GM18508 (cell line): Measurements from ENCODE around the gene LENG8.

Experiments used
- ATAC-seq: cut with Tn5 transposase; IDR thresholded peaks from one replicate; pipeline ENCODE4 v1.9.1; 2021; ENCODE audit warnings: moderate number of reproducible peaks; ENCODE audit not compliant: insufficient read depth, unreplicated experiment

The LENG8 gene

DNA sequence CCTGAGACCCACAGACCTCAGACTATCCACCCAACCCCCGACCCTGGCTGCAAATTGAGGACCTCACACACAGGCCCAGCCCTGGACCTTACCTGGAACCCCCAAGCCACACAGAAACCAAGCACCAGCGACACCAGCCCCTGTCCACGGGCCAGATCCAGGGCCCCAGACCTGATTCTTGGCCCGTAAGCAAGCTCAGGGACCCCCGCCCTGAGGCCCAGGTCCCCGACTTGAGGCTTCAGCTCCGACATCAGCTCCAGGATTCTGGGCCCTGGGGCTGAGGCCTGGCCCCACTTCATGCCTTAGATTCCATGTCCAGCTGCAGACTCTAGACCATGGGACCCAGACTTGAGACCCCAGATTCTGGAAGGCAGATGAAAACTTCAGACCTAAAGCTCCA is 27.5 kb upstream of the LENG8 start:
- ATAC-seq, result no peak

DNA sequence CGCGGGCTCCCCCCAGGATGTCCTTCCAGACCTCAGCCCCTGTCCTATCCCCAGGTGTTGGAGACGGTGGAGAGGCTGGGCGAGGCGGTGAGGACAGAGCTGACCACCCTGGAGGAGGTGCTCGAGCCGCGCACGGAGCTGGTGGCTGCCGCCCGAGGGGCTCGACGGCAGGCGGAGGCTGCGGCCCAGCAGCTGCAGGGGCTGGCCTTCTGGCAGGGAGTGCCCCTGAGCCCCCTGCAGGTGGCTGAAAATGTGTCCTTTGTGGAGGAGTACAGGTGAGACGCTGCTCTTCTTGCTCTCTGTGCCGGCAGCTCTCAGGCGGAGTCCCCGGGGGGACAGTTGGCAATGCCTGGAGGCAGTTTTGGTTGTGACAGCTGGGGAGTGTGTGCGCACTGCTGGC is 26.9 kb upstream of the LENG8 start:
- ATAC-seq, result no peak

DNA sequence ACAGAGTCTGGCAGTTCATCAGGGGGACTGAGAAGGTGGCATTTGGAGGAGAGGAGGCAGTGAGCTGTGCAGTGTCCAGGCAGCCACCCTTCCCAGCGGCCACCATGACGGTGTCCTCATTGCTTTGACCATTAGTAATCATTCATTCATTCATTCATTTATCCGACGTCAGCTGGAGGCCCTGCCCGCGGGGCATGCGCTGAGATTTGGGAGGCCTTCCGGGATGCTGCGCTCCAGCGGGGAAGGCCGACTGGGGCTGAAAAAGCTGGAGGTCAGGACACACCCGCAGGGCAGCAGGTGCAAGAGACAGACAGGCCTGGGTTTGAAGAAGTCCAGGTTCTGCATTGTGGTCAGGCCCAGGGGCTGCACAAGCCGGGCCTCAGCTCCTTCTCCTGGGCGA is 24.8 kb upstream of the LENG8 start:
- ATAC-seq, result no peak

DNA sequence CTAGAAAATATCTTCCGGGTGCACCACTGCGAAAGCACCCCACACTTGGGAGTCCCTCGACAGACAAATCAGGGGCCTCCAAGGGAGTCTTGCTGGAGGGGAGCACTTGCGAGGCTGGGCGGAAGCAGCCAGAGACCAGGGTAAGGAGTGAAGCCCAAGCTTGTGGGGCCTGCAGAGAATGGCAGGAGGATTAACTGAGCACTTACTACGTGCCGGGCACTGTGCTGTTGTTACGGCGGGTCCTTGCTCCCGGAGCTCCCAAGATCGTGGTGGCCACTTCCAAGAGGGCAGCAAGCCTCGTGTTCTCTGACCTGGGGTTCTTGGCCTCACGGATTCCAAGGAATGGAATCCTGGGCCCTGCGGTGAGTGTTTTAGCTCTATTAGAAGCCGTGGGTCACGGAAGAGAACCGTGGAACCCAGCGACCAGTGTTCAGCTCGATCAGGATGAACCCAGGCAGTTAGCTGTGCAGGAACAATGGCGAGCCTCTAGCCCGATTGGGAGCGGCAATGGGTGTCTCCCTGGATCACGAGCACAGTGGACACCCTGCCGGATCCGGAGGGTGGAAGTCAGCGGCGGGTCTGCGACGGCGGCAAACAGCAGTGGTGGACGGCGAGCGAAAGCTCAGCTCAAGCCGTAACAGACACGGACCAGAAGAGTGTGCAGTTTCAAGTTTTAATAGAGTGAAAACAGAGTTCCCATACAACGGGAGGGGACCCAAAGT is 24.2 kb upstream of the LENG8 start:
- no peak for ATAC-seq

DNA sequence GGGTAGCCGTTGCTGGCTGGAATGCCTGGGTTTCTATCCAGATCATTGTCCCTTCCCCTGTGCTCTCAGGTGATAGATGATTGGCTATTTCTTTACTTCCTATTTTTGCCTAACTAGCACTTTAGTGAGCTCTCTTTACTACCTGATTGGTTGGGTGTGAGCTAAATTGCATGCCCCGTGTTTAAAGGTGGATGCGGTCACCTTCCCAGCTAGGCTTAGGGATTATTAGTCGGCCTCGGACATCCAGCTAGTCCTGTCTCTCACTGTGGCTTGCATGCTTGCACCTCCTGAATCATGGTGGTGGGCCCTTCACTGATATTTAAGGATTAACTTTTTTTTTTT is 23.6 kb upstream of the LENG8 start:
- no peak for ATAC-seq

DNA sequence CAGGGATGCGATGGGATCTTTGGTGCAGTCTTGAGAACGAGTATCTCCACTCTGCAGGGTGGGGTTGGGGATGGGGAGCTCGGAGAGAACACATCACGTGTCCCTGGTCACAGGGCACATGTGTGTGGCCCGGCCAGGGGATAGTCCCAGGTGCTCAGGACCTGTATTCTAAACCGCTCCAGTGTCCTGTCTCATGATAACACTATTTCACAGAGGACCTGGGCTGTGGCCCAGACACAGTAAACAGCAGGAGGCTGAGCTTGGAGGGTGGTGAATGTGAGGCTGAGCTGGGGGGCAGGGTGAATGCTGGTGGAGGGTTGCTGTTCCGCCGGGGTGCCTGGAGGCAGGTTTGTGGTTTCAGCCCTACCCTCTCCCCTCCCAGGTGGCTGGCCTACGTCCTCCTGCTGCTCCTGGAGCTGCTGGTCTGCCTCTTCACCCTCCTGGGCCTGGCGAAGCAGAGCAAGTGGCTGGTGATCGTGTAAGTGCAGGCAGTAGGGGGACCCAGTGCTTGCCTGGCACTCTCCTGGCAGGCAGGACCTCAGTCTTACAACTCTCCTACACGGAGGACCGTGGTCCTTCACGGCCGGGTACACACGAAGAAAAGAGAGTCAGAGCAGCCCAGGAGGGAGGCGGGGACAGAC is 22.6 kb upstream of the LENG8 start:
- ATAC-seq, result no peak

DNA sequence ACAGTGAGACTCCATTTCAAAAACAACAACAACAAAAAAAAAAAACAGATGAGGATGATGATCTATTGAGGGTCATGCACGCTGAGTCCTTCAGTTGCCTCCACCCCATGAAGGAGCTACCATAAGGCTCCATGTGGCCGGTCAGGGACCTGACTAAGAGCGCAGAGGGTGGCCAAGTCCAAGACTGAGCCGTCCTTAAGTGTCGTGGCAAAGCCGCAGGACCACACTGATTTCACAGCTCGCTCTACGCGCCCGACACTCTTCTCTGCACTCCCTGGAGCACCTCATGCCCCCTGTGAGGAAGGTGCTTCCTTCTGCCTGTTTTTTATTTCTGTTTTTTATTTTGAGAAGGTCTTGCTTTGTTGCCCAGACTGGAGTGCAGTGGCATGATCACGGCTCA is 21.4 kb upstream of the LENG8 start:
- no peak for ATAC-seq

DNA sequence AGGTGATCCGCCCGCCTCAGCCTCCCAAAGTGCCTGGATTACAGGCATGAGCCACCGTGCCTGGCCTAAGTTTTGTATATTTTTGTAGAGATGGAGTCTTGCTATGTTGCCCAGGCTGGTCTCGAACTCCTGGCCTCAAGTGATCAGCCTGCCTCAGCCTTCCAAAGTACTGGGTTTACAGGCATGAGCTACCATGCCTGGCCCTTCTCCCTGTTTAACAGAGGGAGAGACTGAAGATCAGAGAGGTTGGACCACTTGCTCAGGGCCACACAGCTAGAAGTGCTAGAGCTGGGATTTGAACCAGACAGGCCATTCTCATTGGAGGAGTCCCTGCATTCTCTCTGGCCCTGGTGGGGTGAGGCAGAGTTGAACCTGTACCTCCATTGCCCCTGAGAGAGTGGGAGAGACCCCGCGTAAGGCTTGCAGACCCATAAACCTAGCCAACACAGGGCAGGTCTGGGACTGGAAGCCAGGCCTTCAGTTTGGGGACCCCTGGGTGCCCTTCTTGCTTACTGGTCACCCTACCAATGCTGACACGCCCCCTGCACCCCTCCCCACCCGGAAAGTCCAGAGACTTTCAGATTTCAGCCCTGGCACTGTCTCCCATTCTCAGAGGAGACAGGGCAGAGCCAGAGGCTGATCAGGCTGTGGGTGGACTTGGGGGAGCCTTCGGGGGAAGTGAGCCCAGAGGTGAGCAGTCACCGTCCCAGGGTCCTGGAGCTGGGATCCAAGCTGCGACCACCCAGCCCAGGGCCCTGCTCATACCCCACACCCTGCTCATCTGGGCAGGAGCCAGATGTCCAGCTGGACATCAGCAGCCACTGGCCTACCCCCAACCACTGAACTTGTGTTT is 20.4 kb upstream of the LENG8 start:
- no peak for ATAC-seq

DNA sequence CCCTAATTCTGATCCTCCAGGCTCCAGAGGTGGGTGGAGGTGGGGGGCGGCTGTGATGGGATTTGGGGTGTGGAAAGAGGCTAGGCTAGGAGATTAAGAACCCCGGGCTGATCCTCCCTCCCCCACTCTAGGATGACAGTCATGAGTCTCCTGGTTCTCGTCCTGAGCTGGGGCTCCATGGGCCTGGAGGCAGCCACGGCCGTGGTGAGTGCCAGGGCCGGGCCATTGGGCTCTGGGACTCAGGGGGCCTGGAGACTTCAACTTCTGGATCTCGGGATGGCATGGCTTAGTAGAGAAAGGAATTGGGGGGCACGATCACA is 19.9 kb upstream of the LENG8 start:
- ATAC-seq, result no peak

DNA sequence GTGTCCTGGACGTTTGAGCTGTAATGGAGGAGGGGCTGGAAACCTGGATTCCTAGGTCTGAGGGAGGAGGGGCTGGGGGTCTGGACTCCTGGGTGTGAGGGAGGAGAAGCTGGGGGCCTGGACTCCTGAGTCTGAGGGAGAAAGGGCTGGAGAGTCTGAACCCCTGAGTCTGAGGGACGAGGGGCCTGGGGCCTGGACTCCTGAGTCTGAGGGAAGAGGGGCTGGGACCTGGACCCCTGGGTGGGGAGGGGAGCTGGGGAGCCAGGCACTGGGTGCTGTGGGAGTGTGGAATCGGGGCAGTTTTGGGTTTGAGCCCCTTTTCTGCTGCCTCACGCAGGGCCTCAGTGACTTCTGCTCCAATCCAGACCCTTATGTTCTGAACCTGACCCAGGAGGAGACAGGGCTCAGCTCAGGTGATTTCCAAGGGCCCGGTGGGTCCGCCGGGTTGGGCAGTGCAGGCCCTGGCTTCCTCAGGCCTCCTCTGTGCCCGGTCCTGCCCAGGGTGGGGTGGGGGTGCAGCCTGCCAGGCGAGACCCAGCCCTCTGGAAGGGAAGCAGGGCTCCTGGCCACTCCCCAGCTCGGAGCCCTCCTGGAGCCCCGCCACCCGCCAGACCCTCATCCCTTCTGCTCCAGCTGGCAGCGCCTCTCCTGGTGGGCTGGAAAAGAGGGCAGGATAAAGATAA is 19.3 kb upstream of the LENG8 start:
- no peak for ATAC-seq

DNA sequence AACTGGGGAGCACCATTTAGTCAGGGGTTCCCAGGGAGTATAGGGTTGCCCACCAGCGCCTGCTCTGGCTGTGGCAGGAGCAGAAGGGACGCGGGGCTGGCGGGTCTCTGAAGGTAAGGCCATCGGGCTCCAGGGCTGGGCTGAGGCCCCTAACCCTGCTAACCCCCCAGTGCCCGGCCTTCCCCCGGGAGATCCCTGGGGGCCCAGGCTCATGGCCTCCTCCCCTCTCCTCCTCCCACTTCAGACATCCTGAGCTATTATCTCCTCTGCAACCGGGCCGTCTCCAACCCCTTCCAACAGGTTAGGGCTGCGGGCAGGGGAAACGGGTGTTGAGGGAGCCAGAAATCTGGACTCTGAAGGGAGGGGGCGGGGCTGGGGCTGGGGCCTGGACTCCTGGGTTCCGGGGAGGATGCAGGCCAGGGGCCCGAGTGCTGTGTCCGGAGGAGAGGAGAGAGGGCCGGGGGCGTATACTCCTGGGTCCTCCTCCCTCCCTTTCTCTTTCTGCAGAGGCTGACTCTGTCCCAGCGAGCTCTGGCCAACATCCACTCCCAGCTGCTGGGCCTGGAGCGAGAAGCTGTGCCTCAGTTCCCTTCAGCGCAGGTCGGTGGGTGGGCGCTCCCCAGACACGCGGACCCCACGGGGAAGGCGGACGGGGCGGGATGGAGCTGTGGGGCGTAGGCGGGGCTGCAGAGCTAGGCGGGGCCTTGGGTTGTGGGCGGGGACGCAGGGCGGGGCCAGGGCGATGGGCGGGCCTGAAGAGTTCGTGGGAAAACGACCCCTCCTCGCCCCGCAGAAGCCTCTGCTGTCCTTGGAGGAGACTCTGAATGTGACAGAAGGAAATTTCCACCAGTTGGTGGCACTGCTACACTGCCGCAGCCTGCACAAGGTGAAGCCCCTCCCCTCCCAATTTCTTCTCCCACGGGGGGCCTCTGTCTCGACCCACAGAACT is 18.4 kb upstream of the LENG8 start:
- ATAC-seq, result no peak

DNA sequence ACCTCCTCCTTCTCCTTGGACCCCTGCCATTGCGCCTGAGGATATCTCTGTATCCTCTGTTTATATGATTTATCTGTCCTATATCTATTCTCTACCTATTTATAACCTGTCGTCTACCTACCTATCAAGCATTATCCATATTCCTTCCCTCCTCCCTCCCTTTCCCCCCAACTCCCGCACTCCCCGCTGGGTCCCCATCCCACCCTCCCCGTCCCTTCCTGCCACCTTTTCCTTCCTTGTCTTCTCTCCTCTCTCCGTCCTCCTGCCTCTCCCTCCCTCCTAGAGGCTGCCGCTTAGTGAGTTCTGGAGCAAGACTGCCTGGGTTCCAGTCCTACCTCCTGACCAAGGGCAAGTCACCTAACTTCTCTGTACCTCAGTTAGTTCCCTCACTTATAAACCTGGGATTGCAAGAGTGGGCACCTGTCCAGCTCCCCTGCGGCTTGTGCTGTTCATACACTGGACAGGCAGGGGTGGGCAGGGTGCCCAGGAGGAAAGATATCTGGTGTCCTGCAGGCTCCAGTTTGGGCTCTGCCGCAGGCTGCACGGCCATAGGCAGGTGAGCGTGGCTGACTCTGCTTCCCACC is 17.7 kb upstream of the LENG8 start:
- ATAC-seq, result no peak

DNA sequence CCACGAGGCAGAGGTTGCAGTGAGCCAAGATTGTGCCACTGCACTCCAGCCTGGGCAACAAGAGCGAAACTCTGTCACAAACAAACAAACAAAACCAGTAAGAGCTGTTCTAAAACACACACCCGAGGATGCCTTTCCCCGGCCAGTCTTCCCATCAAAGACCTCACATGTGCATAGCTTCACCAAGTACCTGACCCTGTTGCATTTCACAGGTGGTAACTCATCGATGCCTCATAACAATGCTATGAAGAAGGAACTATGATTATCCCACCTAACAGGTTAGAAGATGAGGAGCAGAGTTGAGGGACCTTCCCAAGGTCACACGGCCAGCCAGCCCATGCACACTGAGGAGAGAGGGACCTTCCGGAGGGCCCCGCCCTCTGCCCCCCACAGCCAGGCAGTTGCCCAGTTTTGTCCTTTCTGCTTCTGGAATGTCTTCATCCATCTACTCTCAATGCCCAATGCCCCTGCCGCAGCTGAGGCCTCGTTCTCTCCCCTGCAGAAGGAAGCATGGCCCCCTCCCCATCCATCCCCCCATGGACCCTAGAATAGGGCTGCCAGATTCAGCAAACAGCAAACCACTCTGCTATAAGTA is 16.8 kb upstream of the LENG8 start:
- no peak for ATAC-seq

DNA sequence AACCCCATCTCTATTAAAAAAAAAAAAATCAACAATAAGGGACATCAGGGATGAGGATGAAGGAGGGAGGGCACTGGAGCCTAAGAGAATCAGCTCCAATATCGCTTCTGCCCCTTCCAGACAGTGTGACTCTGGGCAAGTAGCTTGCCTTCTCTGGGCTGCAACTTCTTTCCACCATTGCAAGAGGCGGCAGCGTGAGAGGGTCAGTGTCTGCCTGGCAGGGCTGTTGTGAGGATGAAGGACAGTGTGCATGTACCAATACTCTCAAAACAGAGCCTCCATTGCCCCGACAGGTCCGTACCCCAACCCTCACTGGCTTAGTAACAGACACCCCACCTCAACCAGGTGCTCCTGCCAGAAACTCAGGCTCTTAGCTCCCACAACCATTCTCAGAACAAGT is 15.3 kb upstream of the LENG8 start:
- ATAC-seq, result no peak

DNA sequence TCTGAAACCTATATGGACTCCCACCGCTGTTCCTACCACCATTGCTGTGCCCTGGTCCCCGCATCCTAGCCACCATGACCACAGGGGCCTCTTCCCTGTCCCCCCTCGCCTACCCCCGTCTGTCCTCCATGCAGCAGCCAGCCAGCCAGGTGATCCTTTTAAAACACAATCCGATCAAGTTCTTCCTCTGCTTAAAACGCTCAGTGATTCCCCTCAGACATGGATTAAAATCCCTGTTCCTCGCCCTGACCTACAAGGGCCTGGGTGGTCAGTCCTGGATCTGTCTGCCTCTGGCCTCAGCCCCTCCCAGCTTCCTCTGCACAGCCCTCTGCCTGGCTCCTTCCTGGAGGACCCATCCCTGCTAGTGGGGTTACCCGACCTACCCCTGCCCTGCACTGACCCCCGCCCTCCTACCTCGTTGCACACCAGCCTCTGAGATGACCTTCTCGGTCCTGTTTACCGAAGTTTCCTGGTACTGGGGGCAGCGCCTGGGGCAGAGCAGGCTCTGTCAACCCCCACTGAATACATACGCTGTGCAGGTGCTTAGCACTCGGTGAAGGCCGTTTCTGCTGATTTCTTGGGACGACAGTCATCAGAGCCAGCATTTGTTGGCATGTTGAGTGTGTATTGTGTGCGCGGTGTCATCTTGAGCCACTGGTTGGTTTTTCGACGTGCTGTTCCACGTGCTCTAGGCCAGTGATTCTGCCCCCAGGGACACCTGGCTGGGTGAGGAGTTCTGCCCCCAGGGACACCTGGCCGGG is 14.7 kb upstream of the LENG8 start:
- ATAC-seq, result no peak

DNA sequence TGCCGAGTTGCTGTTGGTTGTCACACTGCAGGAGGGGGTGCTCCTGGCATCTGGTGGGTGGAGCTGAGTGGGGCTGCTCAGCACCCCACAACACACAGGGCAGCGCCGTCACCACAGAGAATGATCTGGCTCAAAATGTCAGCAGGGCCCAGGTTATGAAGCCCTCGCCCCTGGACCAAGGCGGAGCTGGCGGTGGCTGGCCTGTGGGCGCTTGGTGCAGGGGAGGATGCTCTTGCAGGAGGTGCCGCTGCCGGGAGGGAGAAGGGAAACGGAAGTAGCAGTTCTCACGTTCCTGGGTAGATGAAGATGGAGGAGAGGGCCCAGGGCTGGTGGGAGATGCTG is 14.2 kb upstream of the LENG8 start:
- ATAC-seq, result no peak

DNA sequence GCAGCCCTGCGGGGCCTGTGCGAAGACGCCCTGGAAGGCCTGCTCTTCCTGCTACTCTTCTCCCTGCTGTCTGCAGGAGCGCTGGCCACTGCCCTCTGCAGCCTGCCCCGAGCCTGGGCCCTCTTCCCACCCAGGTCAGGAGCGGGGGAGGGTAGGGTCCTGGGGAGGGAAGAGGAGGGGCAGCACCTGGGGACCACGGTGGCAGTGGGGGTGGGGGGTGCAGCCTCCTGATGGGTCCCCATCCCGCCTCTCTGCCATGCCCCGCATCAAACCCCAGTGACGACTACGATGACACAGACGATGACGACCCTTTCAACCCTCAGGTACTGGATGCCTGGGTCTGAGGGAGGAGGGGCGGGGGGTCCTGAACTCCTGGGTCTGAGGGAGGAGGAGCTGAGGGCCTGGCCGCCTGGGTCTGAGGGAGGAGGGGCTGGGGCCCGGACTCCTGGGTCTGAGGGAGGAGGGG is 13.4 kb upstream of the LENG8 start:
- no peak for ATAC-seq

DNA sequence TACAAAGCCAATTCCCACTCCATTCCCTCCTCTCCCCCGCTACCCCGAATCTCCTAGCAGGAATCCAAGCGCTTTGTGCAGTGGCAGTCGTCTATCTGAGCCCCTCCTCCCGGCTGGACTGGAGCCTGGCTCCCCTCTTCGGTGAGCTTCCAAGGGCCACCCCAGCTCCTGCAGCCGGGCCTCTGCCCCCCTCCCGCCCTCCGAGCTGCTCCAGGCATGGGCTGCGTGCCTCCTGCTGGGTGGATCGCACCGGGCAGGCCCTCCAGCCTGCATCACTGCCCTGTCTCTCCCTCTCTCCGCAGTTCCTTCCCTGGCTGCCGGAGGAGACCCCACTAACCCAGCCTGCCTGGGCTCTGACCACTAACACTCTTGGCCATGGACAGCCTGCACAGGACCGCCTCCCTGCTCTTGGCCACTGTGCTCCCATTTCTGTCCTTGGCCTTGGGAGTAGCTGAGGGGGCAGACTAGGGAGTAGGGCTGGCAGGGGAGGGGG is 12.9 kb upstream of the LENG8 start:
- ATAC-seq, result no peak
